Type B pancreatic cell (in vitro differentiated cells): ENCODE results near the gene KDM4D. TPM values are rescaled to one million over a fixed set of nuclear protein-coding genes. Genes with fewer than 3 reads are reported as not detected.
"Not testable (repeated sequence)": the region's sequence is repeated elsewhere in the genome, so short reads cannot be mapped to it uniquely, and the experiment has no call there.

Experiments
- DNase-seq: peaks from one replicate; pipeline ENCODE4 v3.0.0; 2021; ENCODE audit warnings: mixed read lengths; ENCODE audit not compliant: unreplicated experiment; ENCODE audit errors: extremely low spot score
- H3K27ac Mint-ChIP-seq: 2 replicates; pipeline ENCODE4 v1.8.0; 2021; ENCODE audit warnings: mild to moderate bottlenecking, mixed read lengths
- H3K27me3 Mint-ChIP-seq: 2 replicates; pipeline ENCODE4 v1.8.0; 2021; ENCODE audit warnings: mixed read lengths
- H3K36me3 Mint-ChIP-seq: 2 replicates; pipeline ENCODE4 v1.8.0; 2021; ENCODE audit warnings: mixed read lengths
- H3K4me1 Mint-ChIP-seq: one replicate; pipeline ENCODE4 v1.8.0; 2021; ENCODE audit warnings: mixed read lengths; ENCODE audit not compliant: unreplicated experiment
- H3K4me3 Mint-ChIP-seq: 2 replicates; pipeline ENCODE4 v1.8.0; 2021; ENCODE audit warnings: mild to moderate bottlenecking, mixed read lengths
- H3K9me3 Mint-ChIP-seq: 2 replicates; pipeline ENCODE4 v1.8.0; 2021; ENCODE audit warnings: mixed read lengths
- CTCF ChIP-seq: fragments of 200-600 bp; sonication (generic); conservative IDR thresholded peaks from 2 replicates; pipeline ENCODE4 v1.5.0; 2021; ENCODE audit warnings: antibody characterized with exemption, mild to moderate bottlenecking
- total RNA-seq: library from RNA; stranded (reverse); gene quantifications from 2 replicates; pipeline ENCODE4 v1.2.1, GENCODE V29; 2021; ENCODE audit warnings: low replicate concordance

Gene KDM4D
- total RNA-seq, 1 donor from 2014 or later, result 2.4 TPM

GRCh38 chr11:95016139-95016538 lies 42.6 kb downstream of the KDM4D start:
- no peaks in the 10 kb centered on the region for H3K36me3 Mint-ChIP-seq
- H3K4me1 Mint-ChIP-seq, result no peaks in the 10 kb centered on the region
- H3K27me3 Mint-ChIP-seq, result no peaks in the 10 kb centered on the region
- H3K27ac Mint-ChIP-seq, result no peak overlapping the region
- no peak overlapping the region for H3K4me3 Mint-ChIP-seq
- DNase-seq, result no peak
- H3K9me3 Mint-ChIP-seq, result no peaks in the 10 kb centered on the region
- no peak for TF ChIP-seq CTCF

GRCh38 chr11:95021468-95021867 lies 48.0 kb downstream of the KDM4D start:
- not testable (repeated sequence) for H3K36me3 Mint-ChIP-seq

GRCh38 chr11:95024958-95025357 lies 51.4 kb downstream of the KDM4D start, which contains the start of gene KDM4E:
Gene KDM4E (plus strand): TSS chr11:95025258. CDS start chr11:95025558, 300 bp downstream.
- Mint-ChIP-seq H3K27me3 (no peaks in the 10 kb centered on the region), H3K9me3 (no peaks in the 10 kb centered on the region), H3K27ac (no peak within 1 kb of the TSS), H3K4me1 (no peaks in the 10 kb centered on the region), H3K4me3 (no peak within 1 kb of the TSS), H3K36me3 (no peaks in the 10 kb centered on the region)
- no peak for DNase-seq
- no peak for TF ChIP-seq CTCF

More at GRCh38 chr11:95021468-95021867, 48.0 kb downstream of the KDM4D start:
- H3K4me1 Mint-ChIP-seq, DNase-seq, H3K9me3 Mint-ChIP-seq, H3K4me3 Mint-ChIP-seq, H3K27ac Mint-ChIP-seq, H3K27me3 Mint-ChIP-seq: not testable (repeated sequence)

GRCh38 chr11:95025594-95025993 lies 52.1 kb downstream of the KDM4D start:
- not testable (repeated sequence) for H3K9me3 Mint-ChIP-seq, H3K4me3 Mint-ChIP-seq, DNase-seq, H3K36me3 Mint-ChIP-seq, H3K27me3 Mint-ChIP-seq, H3K4me1 Mint-ChIP-seq, H3K27ac Mint-ChIP-seq

- Mint-ChIP-seq H3K27me3 (no peaks in the 10 kb centered on the region), H3K9me3 (no peaks in the 10 kb centered on the region), H3K4me1 (no peaks in the 10 kb centered on the region), H3K27ac (no peak overlapping the region), H3K36me3 (no peaks in the 10 kb centered on the region), H3K4me3 (no peak overlapping the region)
- TF ChIP-seq CTCF, result no peak
- DNase-seq, result no peak
Observed at GRCh38 chr11:95028357-95028756, 54.8 kb downstream of the KDM4D start.

- Mint-ChIP-seq H3K27ac (no peak overlapping the region), H3K4me1 (no peaks in the 10 kb centered on the region), H3K4me3 (no peak overlapping the region), H3K9me3 (peaks cover under 1% of the 10 kb centered on the region), H3K36me3 (no peaks in the 10 kb centered on the region), H3K27me3 (no peaks in the 10 kb centered on the region)
- TF ChIP-seq CTCF, result no peak
- no peak for DNase-seq
Observed at GRCh38 chr11:95033051-95033450, 59.5 kb downstream of the KDM4D start.

- H3K36me3 Mint-ChIP-seq, result no peaks in the 10 kb centered on the region
- H3K27ac Mint-ChIP-seq, result no peak overlapping the region
- H3K4me1 Mint-ChIP-seq, result no peaks in the 10 kb centered on the region
- DNase-seq, result no peak
- H3K4me3 Mint-ChIP-seq, result no peak overlapping the region
- no peaks in the 10 kb centered on the region for H3K27me3 Mint-ChIP-seq
- peaks cover 4% of the 10 kb centered on the region for H3K9me3 Mint-ChIP-seq
- TF ChIP-seq CTCF, result no peak
Observed at GRCh38 chr11:95035316-95035715, 61.8 kb downstream of the KDM4D start.

GRCh38 chr11:95037356-95038035 lies 64.0 kb downstream of the KDM4D start:
- not testable (repeated sequence) for H3K36me3 Mint-ChIP-seq, H3K9me3 Mint-ChIP-seq, H3K4me3 Mint-ChIP-seq, H3K27me3 Mint-ChIP-seq, H3K4me1 Mint-ChIP-seq, H3K27ac Mint-ChIP-seq, DNase-seq
